ENCODE measurements around the gene WDR64. TPM values are rescaled to one million over a fixed set of nuclear protein-coding genes. Genes with fewer than 3 reads are reported as not detected.
"Not testable (repeated sequence)": the region's sequence is repeated elsewhere in the genome, so short reads cannot be mapped to it uniquely, and the experiment has no call there.

The WDR64 gene
- total RNA-seq, 1 donor from 2014 or later: 1.7 TPM

DNA sequence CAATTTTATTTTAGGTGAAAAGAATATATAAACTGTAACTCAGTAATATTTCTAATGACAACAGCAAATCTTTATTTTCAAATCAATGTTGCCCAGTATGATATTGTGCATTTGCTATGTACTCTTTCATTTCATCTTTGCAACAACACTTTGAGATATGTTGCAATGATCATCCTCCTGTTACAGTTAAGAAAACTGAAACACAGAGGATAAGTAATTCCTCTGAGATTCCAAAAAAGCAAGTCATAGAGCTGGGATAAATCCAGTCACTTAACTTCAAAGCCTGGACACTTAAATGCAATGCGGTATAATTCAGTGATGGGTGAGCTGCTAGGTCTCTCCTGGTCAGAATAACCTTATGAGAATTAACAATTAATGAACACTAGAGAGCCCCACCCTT lies 147.3 kb downstream of the WDR64 start:
- peak; percentile 92 for DNase-seq (ENCODE audit: low spot score)

DNA sequence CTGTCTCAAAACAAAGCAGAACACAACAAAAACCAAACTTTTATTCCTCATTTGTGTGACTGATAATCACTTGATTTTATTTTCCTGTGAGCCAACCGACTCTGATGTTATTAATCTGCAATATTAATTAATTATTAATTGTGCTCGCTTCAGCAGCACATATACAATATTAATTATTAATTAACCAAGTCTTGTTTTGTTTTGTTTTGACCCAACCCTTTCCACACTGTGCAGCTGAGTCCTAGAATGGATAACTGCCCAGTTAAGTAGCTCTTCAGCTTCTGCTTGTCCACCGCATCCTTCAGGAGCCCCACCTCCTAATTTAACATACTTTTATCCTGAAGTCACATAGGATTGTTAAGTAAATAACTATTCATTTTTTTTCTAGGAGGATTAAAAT lies 148.6 kb downstream of the WDR64 start:
- DNase-seq (ENCODE audit: low spot score): no peak

DNA sequence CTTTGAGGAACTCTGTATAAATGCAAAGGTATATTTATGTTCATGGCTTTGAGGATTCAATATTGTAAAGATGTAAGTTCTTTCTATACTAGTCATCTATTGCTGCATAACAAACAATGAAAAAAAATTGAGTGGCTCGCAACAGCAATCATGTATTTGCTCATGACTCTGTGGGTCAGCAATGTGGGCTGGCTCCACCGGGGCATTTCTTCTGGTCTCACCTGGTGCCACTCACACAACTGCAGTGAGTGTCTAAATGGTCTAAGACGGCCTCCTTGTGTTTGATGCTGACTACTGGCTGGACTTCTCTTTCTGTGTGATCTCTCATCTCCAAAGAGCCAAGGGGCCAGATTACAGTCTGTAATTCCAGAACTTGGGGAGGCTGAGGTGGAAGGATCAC lies 150.8 kb downstream of the WDR64 start:
- DNase-seq (ENCODE audit: low spot score): no peak

DNA sequence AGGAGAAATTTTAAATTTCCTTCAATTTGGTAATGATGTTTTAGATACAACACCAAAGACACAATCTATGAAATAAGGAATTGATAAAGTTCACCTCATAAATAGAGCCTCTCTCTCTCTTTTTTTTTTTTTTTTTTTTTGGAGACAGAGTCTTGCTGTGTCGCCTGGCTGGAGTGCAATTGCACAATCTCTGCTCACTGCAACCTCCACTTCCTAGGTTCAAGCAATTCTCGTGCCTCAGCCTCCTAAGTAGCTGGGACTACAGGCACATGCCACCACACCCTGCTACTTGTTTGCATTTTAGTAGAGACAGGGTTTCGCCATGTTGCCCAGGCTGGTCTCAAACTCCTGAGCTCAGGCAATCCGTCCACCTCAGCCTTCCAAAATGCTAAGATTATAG lies 152.6 kb downstream of the WDR64 start:
- DNase-seq (ENCODE audit: low spot score): not testable (repeated sequence)

DNA sequence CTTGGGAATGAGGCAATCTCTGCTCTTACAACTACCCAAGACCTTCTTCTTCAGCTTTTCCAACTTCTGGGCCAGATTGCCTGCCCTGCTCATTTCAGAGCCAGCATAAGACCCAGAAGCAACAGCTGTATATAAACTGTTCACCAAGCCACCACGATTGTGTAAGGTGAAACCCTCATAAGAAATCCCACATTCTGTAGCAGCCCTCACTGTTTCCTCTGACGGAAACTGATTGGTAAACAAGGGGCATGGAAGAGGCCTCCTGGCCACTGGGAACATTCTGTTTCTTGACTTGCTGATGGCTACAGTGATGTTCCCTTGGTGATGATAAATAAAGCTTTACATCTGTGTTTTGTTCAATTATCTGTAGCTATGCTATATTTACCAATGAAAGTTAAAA lies 156.2 kb downstream of the WDR64 start:
- no peak for DNase-seq (ENCODE audit: low spot score)

DNA sequence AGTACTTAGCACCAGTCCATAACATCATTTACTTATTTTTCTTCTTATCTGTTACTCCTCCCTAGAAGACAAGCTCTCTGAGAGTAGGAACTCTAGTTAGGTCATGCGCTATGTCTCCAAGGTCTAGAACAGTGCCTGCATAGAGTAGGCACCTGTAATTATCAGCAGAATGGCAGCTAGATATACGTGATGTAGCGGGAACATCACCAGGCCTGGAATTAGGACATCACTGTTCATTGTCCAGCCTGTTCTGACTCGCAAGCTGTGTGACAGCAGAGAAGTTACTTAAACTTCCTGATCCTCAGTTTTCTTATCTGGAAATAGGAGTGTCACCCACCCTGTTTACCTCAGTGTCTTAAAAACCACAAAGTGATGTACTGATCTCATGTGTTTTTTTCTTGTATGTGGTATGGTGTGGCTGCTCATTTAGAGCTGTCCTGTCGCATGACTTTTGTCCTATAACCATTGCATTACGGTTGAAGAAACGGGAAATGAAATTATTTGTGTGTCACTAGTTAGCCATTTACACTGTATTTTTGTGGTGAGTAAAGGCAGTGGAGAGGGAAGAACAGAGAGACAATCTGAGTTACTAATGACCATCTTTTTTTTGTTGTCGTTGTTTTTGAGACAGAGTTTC lies 158.8 kb downstream of the WDR64 start:
- DNase-seq (ENCODE audit: low spot score): no peak

DNA sequence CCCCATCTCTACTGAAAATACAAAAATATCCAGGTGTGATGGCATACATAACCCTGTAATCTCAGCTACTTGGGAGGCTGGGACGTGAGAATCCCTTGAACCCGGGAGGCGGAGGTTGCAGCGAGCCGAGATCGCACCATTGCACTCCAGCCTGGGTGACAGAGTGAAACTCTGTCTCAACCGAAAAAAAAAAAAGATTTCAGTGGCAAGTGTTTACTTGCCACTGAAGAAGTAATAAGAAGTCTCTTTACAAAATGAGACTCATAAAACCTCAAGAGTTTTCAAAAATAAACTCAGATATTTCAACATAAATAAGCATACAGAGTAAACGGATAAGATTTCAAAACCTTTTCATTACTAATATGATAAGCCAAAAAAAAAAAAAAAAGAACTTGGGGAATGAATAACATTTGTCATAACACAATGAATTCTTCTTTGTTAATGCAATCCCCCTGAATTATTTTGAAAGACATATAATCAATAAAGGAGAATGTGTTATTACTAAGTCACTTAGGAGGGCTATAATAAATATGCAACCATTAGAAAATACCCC lies 161.8 kb downstream of the WDR64 start:
- no peak for DNase-seq (ENCODE audit: low spot score)

DNA sequence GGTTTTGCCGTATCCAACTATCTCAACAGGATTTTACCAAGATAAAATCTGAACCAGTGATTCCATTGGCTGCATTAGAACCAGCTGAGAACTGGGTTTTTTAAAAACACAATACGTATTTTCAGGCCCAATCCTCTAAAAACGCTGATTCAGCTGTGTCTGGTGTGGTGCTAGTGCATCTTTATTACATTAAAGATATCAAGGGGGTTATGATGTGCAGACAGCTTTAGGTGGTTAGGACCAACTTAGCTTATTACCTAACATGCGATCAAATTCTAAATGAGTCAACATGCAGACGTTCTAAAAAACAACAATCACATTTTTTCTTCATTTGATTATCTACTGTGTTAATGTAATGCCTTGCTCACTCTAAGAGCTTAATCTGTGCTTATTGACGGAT lies 163.9 kb downstream of the WDR64 start:
- no peak for DNase-seq (ENCODE audit: low spot score)

DNA sequence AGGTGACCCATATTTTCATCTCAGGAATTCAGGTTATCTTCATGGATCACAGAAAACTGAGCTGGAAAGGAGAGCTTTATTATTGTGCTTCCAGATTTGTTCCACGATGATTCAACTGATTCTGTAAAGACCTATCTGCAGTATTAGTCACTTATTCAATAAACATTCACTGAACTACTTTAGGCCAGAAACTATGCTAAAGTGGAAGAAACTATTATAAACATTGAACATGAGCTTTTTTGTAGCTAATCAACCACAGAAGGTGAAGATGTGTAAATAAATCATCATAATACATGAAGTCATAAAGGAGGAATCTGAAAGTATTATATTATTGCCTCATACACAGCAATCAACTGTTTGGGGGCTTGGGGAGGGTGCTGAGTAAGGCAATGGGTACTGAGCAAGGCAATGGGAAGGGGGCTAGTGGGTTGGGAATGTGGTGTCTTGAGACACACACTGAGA lies 165.3 kb downstream of the WDR64 start:
- DNase-seq (ENCODE audit: low spot score): no peak

DNA sequence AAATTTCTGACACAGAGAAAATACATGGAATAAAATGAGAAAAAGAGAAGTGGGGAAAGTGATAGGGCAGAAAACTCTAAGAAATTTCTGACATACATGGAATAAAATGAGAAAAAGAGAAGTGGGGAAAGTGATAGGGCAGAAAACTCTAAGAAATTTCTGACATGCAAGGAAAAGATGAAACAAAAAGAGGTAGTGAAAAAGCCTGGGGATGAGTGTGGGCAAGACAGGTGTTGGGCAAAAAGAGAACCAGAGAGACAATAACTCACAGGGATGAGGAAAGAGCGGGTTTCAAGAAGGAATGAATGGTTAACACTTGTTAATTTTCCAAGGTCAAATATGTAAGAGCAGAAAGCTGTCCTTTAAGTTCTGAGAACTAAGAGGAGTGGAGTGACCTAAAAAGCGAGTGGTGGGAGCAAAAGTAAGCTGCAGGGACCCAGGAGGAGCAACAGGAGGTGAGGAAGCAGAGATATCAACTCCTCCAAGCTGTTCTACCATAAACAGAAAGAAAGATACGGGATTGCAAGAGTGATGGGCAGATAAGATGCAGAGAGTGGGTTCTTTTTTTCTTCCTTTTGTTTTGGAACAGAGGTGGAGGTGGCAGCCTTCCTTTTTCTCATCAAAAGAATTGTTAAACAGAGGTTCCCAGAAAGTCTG lies 166.0 kb downstream of the WDR64 start:
- no peak for DNase-seq (ENCODE audit: low spot score)

DNA sequence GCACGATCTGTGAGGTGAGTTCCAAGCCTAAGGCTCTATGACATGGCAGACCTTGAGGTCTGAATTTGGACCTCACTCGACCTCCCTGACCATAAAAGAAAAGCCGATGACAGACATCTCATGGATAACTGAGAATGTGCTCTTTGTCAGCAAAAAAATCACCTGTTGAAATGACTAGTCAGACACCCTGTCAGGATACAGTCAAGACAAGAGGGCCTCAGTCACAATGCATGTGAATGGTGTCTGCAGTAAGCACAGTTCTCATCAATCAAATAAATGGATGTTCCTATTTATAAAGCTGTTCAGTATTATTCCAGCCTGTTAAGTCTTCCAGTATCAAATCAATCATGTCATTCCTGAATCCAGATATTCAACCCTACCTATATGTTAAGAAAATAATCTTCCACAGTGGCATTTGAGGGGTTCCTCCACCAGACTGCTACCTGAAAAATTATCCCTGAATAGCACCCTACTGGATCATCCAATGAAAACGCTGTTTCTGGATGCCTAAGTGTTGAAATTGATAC lies 167.3 kb downstream of the WDR64 start:
- DNase-seq (ENCODE audit: low spot score): no peak

DNA sequence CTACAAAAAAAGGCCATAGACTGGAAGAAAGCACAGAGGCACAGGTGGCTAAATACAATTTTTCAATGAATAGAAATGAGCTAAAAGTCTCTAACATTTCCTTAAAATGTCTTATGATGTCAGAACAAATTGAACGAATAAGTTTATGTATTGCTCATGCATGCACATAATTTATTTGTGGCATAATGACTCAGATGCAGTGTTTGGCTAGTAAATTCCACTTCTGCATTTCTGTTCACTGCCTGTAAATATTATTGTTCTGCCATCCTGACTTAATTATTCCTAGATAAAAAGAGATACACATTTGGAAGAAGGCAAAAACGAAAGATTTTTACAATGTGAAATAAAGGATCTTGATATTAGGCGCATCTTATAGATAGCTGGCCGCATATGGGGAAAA lies 169.3 kb downstream of the WDR64 start:
- no peak for DNase-seq (ENCODE audit: low spot score)

DNA sequence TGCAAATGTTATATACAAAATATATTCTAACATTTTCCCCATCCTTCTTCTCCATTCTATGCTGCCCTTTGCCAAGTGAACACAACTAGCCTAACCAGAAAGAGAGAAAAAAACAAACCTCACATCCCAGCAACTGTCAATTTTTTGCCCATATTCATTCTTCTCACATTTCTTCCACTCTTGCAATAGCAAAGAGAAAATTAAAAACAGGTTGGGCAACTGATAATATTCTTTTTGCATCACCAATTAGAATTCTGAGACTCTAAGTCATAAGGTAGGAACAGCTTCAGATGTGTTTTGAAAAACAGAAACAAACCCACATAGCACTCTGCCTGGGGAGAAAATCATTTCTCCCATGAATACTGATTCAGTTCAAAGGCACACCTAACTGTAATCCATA lies 170.8 kb downstream of the WDR64 start:
- no peak for DNase-seq (ENCODE audit: low spot score)

DNA sequence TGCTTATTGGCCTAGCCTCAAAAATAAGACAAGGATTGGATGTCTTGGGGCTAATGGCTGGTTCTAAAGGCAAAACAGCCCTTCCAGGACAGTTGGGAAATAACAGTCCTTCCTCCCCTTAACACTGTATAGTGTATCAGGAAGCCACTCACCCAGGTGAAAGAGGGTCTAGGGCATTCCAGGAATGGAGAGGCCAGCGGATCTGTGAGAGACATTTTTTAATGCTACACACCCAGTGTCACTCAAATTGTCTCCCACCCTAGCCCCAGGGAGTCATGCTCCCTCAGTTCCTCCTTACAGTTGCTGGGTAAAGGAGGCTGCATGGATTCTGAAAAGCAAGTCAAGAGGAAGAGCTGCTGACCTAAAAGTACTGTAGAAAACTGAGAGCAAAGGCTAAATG lies 171.8 kb downstream of the WDR64 start:
- no peak for DNase-seq (ENCODE audit: low spot score)

DNA sequence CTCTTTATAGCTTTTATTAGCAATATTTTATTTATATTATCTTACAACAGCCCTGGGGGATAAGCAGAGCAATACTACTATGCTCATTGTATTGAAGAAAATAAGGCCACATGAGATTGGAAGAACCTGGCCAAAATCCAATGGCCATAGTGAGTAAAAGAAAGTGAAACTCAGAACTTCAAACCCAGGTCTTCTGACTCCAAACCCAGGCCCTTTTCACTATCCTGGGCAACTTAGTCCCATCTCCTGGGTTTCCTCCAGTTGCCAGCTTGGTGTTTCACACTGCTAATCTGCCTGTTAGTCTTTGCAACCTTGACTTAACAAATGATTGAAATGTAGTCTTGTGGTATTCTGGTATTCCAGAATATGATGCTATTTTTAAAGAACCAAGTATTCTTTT lies 173.5 kb downstream of the WDR64 start:
- DNase-seq (ENCODE audit: low spot score): no peak

DNA sequence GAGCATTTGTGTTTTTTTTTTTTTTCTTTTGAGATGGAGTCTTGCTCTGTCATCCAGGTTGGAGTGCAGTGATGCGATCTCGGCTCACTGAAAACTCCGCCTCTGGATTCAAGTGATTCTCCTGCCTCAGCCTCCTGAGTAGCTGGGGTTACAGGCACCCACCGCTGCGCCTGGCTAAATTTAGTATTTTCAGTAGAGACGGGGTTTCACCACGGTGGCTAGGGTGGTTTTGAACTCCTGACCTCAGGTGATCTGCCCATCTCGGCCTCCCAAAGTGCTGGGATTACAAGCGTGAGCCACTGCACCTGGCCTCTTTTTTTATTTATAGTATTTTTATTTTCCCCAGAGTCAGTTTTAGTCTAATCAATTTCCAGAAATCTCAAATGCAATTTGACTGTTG lies 174.5 kb downstream of the WDR64 start:
- not testable (repeated sequence) for DNase-seq (ENCODE audit: low spot score)

DNA sequence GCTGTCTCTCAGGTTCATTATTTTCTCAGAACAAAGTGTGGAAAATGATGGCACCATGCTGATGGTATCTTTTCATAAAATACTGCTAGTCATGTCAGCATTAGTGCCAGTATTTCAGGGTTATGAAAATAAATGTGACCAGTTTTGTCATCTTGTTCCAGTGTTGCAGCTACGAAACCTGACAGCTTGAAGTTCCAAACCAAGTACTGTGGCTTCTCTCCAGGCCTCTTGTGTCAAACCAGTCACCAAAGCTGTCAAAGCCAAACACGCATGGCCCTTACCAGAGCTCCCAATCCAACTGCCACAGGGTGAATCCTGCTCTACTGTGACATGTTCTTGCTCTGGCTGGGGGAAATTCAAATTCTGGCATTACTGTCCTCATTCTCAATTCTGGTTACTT lies 175.2 kb downstream of the WDR64 start:
- DNase-seq (ENCODE audit: low spot score): no peak

DNA sequence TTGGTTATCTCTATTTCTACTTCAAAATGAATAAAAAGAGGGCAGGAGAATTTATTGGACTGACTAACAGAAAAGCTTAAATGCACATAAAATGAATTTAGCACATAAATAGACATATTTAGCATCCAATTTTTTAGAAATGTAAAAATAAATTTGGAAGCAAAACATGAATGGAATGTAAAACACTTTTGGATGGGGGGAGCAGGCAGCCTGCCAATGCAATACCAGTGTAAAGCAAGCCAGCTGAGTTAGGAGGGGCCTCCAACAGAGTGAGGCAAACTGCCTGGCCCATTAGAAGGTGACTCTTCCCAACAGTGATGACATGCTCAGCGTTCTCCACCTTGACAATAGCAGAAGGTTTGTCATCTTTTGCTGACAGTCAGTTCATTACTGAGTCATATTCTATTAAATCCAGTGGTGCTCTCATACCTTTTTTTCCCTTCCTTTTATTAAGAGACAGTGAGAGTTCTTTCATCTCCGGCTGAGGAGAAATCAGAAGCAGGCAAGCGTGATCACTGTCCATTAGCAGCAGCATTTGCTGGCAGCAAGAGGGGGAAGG lies 176.5 kb downstream of the WDR64 start:
- peak; percentile 62 for DNase-seq (ENCODE audit: low spot score)

DNA sequence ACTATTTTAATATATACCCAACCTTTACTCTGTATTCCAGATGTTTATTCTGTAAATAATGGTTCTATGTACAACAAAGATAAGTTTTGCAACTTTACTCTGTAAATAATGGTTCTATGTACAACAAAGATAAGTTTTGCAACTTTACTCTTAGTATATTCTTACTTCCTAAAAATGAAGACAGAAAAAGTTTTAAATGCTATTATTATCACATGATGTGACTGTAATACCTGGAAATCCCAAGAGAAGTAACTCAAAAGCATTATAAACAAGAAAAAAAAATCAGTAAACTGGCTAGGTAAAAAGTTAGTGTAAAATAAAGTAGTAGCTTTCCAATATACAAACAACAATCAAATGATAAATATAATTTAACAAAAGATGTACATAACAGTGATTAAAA lies 177.4 kb downstream of the WDR64 start:
- no peak for DNase-seq (ENCODE audit: low spot score)

DNA sequence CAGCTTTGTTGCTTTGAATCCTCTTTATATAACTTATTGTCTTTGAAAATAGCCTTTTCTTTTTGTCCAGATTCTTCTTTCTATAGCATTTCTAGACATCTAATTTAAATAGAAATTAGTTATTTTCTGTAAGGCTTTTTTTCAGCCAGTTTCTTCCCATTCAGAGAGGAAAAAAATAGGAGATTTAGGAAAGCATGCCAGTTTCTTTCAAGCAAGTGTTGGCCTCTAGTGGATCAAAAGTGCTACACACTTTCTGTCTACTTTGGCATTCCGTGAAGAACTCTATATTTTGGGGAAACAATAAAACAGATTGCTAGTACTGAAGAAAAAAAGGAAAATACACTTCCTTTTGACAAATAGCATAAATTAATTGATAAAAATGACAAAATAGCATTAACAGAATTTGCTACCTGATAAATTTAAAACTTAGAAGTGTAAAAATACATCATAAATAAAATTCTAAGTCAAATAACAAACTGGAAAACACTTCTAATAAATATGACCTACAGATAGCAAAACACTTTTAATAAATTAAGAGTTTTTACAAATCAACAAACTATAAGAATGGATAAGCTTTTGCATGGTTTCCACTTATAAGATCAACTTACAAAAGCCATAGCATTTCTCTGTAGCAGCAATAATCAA lies 182.8 kb downstream of the WDR64 start:
- DNase-seq (ENCODE audit: low spot score): peak; percentile 71

DNA sequence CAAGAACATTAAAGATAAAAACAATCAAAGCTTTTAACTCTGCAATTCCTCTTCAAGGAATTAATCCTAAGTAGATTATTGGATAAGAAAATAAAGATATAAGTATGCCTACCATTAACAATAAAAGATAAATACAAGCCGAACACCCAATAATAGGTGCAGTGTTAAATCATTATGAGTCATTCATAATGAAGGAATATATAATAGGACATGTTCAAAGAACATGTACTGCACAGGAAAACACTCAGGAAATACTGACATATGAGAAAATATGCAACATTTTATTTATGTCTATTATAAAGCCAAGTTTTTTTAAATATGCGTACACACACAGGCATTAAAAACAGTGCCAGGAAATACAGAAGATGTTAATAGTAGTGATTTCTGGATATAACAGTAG lies 184.9 kb downstream of the WDR64 start:
- no peak for DNase-seq (ENCODE audit: low spot score)

DNA sequence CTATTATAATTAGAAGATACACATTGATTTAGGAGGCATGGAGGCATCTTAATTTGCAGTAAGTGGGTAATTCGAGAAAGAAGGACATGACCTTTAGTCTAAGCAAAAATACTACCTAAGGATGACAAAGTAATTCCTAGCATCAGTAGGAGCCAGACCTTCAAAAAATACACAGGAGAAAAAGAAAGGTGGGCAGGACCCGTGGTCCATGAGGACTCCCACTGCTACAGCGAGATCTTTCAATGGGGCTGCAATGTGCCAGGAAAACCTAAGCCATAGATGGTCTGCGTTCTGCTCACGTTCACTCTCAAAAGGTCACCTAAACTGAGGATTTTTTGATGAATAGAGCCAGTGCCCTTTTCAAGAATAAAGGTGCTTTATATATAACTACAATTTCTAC lies 185.3 kb downstream of the WDR64 start:
- no peak for DNase-seq (ENCODE audit: low spot score)
